GM19035 (cell line): ENCODE data around the gene SLC38A6.

Source experiments
- ATAC-seq: cut with Tn5 transposase; IDR thresholded peaks from one replicate; pipeline ENCODE4 v1.9.1; 2021; ENCODE audit not compliant: unreplicated experiment

SLC38A6 gene

DNA sequence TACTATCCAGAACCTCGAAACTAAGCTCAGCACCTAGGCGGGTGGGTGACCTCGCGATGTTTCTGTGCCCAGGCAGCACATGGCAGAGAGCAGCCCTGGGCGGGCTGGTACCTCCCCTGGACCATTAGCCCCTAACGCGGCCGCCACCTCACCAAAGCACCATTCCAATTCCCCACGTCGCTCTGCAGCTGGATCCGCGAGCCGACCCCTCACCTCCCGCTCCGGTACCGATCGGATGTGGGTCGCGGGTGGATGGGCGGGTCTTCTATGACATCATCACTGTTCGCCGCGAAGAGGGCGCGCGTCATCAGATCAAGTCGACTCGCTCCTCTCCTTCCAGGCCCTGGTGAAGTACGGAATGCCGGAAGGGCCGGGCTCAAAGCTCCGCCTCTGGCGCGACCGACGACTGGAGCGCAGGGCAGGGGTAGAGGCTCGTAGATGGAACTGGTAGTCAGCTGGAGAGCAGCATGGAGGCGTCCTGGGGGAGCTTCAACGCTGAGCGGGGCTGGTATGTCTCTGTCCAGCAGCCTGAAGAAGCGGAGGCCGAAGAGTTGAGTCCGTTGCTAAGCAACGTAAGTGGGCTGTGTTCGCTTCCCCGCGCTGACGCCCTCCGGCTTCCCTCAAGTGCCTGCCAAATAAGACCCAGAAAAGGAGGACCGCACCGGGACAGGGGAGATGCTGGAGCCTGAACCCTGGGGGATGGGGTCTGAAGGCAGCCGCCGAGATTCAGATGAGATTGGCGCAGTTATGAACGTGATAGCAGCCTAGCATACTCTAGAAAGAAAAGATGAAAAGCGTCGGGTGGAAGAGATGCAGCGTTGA lies at the start of gene SLC38A6, which contains the start of gene TRMT5:
Gene SLC38A6, plus strand, starts transcription at position 435 of the 822 bp plus-strand sequence. Its CDS starts 33 bp downstream, at position 468.
Gene TRMT5, minus strand, starts transcription at position 269 of the 822 bp plus-strand sequence. Its CDS starts 106 bp downstream, at position 163.
- peak; percentile 89 for ATAC-seq

DNA sequence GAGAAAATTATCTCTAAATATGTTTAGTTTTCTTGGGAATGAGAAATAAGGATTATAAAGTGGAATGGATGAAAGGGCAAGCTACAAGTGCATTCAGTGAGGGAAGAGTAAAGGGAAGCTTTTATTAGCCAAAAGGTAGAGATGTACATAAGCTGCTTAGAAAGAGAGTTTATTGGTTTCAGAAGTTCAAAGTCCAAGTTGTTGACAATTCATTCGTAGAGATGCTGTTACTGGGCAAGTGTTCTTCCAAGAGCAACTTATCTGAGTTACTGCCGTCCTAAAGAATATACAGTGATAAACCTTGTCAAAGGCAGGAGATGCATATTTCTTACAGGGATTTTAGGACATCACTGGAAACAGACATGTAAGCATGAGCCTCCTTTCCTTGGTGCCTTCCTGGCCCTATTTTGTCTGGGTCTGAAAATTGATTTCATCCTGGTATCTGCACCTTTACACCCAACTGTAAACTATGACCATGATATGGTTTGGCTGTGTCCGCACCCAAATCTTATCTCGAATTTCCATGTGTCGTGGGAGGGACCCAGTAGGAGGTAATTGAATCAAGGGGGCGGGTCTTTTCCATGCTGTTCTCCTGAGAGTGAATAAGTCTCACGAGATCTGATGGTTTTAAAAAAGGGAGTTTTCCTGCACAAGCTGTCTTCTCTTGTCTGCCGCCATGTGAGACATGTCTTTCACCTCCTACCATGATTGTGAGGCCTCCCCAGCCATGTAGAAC lies 47.0 kb upstream of the SLC38A6 start:
- no peak for ATAC-seq

DNA sequence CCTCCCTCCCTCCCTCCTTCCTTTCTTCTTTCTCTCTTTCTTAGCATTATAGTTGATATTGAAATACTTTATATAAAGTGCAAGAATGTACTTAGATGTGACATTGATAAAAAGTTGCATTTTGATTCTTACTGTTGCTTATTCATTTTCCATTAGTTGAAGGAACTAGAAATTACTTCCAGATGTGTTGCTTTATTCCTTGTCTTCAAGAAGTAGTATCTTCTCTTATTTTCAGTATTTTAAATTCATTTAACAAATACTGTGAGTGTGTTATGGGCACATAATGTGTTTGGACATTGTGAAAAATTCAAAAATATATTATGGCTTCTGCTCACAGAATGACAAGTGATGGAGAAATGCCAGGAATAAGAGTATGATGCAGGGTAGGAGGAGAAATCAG lies 45.7 kb upstream of the SLC38A6 start:
- ATAC-seq, result no peak

DNA sequence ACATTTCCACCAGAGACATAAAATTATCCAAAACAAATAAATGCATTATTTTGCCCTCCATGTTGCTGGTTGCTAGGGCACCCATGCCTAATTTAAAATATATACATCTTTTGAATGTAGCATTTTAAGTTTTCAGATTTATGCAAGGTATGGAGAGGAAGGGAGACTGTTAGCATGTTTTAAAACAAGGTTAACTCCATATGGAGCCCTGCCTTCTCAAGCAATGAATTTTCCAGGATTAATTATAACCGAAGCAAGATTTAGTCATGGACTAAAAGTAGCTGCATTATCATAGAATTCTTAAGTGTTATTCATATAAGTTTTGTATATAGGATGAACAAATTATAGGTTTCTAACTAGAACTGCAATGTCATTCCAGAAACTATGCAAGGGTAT lies 37.4 kb upstream of the SLC38A6 start:
- ATAC-seq, result no peak

DNA sequence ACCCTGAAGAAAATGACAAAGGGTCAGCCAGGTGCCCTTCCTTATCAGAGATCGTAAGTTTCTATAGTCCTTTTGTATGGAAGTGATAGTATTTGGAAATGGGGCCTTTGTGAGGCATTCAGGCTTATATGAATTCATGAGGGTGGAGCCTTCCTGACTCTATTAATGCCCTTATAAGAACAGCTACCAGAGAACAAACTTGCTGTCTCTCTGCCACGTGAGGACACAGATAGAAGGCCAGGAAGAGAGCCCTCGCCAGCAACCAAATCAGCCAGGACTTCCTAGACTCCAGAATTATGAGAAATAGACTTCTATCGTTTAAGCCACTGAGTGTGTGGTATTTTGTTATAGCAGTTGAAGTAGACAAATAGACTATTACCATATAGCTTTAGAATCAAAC lies 36.8 kb upstream of the SLC38A6 start:
- ATAC-seq, result no peak

- no peak for ATAC-seq
Measured at GRCh38 chr14:60945984-60946383, 35.1 kb upstream of the SLC38A6 start.

DNA sequence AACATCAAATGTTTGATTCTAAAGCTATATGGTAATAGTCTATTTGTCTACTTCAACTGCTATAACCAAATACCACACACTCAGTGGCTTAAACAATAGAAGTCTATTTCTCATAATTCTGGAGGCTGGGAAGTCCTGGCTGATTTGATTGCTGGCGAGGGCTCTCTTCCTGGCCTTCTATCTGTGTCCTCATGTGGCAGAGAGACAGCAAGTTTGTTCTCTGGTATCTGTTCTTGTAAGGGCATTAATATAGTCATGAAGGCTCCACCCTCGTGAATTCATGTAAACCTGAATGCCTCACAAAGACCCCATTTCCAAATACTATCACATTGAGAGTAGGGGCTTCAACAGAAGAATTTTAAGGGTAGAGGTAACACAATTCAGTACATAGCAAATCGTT lies 34.3 kb upstream of the SLC38A6 start:
- no peak for ATAC-seq

DNA sequence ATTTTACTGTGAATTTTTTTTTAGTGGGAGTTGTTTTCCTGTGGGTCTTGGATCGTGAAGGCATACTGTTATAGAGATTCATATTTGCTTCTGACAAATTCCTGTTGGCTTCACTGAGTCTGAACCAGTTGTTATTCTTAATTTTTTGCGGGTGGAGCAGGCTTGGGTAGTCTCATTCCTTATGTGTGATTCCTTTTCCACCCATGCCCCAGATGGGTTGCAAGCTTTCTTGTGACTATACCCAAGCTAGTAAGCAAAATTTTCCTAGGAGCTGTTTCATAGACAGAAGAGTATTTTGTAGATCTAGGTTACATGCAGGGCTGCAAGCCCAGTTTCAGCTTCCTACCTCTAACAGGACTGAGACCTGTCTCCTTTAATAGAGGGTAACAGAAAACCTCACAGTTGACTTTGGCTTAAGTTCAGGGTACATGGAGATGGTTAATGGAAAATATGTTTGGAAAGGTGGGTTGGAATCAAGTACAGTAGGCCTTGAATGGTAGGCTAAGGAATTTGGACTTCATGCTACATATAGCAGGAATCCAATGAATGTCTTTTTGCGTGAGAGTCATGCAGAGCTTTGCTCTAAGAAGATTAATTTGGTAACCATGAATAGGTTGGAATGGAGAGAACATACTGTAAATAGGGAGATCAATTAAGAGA lies 29.1 kb upstream of the SLC38A6 start:
- no peak for ATAC-seq

GRCh38 chr14:60956202-60956601 lies 24.8 kb upstream of the SLC38A6 start:
- ATAC-seq, result no peak

DNA sequence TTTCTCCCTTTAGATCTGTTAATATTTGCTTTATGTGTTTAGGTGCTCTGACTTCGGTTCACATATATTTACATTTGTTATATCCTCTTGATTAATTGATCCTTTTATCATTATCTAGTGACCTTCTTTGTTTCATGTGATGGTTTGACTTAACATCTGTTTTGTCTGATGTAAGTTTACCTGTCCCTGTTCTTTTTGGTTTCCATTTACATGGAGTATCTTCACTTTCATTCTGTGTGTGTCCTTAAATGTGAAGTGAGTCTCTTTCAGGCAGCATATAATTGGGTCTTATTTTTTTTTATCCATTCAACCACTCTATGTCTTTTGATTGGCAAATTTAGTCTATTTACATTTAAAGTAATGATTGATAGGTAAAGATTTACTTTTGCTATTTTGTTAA lies 24.4 kb upstream of the SLC38A6 start:
- ATAC-seq, result no peak

GRCh38 chr14:60958146-60958545 lies 22.9 kb upstream of the SLC38A6 start:
- ATAC-seq, result no peak

- no peak for ATAC-seq
Measured at GRCh38 chr14:60963761-60964160, 17.3 kb upstream of the SLC38A6 start.

DNA sequence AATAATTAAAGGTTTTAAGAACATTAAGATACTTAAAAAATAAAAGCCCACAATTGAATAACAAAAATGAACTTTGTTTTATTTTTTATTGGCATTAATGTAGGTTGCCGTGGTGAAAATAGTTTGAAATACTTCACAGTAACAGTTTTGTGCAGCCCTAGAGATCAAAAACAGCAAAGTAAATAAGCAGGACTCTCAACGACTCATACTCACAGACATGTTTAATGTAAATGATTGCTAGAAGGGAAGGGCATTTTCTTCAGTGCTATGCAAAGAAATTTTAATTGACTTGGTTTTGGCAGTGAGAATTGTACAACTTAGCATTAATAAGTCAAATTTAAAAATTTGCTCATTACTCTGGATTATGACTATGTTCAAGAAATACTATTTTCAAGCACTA lies 16.1 kb upstream of the SLC38A6 start:
- ATAC-seq, result no peak

DNA sequence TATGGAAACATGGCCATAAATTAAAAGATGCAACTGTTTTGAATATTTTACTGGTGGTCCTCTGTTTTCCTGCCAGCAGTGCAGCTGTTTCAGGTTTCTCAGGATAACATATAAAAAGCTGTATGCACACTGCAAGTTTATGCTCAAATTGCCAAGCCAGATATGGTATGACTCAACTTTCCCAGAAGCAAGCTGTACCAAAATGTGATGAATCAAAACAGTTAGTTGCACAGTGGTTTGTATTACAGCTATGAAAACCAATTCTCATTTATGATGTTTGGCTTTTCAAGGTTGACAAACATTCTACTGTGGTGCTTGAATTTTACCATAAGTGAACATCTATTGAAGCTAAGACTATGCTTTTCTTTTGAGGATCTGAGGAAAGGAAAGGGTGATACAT lies 15.6 kb upstream of the SLC38A6 start:
- ATAC-seq, result no peak

DNA sequence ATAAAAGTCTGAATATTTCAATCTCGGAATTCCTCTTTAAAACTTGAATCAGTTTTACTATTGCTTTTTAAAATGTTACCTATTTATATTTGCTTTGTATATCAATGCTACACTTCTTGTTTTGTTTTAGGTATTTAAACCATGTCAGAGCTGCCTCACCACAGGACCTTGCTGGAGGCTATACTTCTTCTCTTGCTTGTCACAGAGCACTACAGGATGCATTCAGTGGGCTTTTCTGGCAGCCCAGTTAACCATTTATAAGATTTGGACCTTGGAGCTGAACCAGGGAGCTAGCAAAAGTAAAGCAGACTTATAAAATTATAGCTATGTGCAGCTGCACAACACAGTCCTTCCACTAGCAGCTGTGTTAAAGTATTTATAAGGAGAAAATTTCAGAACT lies 12.9 kb upstream of the SLC38A6 start:
- no peak for ATAC-seq

DNA sequence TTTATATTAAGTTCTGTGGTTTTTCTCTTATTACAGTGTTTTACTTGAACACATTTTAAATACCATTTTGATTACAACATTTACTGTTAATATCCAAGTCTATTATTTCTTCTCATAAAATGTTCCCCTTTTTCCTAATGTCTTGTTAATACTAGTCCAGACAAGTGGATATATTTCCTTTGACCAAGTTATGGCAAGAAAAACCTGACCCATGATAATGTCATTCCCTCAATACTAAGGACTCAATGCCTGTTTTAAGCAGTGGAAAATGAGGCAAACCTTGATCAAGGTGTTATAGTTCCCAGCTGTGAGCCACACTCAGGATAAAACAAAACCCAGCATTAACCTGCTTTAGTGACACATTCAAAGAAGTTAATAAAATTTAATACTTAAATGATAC lies 12.4 kb upstream of the SLC38A6 start:
- no peak for ATAC-seq

DNA sequence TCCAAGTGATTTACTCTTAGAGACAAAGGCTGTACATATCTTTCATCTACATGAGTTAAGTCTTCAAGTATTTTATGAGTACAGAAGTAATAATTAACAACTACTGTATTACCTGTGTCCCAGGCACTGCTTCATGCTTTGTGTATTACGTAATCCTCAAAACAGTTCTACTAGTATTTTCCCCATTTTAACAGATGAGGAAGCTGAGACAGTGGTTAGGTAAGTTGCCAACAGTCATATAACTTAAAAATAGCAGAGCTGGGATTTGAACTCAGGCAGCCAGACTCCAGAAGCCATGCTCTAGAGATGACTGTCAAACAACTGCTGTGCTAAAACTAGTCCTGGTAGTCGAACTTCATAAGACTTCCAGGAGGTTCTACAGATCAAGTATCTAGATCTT lies 10.9 kb upstream of the SLC38A6 start:
- no peak for ATAC-seq

DNA sequence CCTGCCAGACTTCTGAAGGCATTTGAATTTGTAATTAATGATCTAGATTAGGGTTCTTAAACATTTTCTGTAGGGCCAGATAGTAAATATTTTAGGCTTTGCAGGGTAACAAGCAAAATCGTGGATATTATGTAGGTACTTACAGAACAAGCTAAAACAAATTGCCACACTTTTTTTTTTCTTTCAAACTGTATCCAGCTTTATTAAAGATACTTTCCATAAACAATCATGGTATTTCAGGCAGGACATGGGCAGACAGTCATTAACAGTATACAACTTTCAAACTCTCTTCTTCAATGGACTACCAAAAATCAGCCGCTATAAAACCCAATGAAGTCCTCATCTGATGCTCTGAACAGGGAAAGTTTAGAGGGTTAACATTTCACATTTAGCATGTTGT lies 9.8 kb upstream of the SLC38A6 start:
- no peak for ATAC-seq

DNA sequence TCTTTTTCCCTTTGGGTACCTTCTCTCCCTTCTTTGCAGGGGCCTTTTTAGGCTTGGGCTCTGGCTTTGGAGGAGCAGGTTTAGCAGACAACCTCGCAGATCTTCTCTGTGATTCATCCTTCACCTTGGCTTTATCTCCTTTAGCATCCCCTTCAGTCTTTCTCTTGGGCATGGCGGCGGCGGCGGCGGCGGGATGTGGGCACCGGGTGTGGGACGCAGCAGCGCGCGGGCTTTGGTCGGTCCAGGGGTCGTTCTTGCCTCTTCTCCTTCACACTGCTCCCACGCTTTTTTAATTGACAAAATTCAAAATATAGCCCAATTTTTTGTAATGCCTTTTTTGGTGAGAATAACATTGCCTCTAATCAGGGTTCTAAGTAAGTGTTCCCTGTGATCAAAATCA lies 8.8 kb upstream of the SLC38A6 start:
- ATAC-seq, result no peak

GRCh38 chr14:60973070-60973469 lies 8.0 kb upstream of the SLC38A6 start:
- no peak for ATAC-seq

GRCh38 chr14:60974090-60974651 lies 6.9 kb upstream of the SLC38A6 start:
- no peak for ATAC-seq
